ENCODE data around the gene CCNI2. TPM values are rescaled to one million over a fixed set of nuclear protein-coding genes. Genes with fewer than 3 reads are reported as not detected.

Gene CCNI2
- total and polyA plus RNA-seq, 2 donors (not counting 1 experiment from before 2014, with no cell fraction given), result not detected

DNA sequence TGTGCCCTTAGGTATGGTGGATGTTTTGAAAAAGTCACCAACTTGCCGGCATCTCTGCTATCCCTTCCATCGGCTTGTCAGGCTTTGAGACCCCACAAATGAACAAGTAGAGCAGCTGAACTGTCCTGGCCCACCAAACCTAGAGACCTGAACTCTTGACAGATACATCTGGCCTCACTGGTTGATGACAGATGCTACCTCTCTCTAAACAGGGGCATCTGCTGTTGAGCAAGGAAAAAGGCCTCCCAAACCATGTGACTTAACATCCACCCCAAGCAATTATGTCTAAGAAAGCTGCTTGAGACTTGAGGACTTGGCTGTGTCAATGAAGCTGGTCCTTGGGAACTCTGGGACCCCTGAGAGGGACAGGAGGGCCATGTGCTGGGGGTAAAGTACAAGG is 2.3 kb downstream of the CCNI2 start:
- Histone ChIP-seq H3K9me3 (ENCODE audit: control insufficient read depth, insufficient read depth, low read depth, low read length) (no peaks in the 10 kb centered on the region), H3K27ac (ENCODE audit: insufficient read depth, low read length) (no peak overlapping the region), H3K36me3 (ENCODE audit: control insufficient read depth, insufficient read depth, low read length) (no peaks in the 10 kb centered on the region), H4K20me1 (ENCODE audit: control insufficient read depth, extremely low read depth, insufficient read depth, low read length) (no peaks in the 10 kb centered on the region), H3K4me1 (ENCODE audit: control insufficient read depth, extremely low read depth, insufficient read depth, low read length) (peaks cover 7% of the 10 kb centered on the region), H3K27me3 (ENCODE audit: control insufficient read depth, insufficient read depth, low read length) (peaks cover 21% of the 10 kb centered on the region), H3K4me3 (replicated peaks in 1 of 4; ENCODE audit: control extremely low read depth in 1 of 4, insufficient read depth in 1 of 4, low read depth in 3 of 4, low read length in 4 of 4) (no peak overlapping the region), H3K4me2 (ENCODE audit: extremely low read depth, insufficient read depth, low read length) (no peak overlapping the region), H3K79me2 (ENCODE audit: control insufficient read depth, insufficient read depth, low read length) (no peaks in the 10 kb centered on the region), H2AFZ (ENCODE audit: low read length) (no peak overlapping the region), H3K9ac (ENCODE audit: insufficient read depth, low read length) (no peak overlapping the region)
- TF ChIP-seq, protein P1, sequence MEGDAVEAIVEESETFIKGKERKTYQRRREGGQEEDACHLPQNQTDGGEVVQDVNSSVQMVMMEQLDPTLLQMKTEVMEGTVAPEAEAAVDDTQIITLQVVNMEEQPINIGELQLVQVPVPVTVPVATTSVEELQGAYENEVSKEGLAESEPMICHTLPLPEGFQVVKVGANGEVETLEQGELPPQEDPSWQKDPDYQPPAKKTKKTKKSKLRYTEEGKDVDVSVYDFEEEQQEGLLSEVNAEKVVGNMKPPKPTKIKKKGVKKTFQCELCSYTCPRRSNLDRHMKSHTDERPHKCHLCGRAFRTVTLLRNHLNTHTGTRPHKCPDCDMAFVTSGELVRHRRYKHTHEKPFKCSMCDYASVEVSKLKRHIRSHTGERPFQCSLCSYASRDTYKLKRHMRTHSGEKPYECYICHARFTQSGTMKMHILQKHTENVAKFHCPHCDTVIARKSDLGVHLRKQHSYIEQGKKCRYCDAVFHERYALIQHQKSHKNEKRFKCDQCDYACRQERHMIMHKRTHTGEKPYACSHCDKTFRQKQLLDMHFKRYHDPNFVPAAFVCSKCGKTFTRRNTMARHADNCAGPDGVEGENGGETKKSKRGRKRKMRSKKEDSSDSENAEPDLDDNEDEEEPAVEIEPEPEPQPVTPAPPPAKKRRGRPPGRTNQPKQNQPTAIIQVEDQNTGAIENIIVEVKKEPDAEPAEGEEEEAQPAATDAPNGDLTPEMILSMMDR (conservative IDR thresholded peaks at IDR 0.05 in 1 of 2, IDR thresholded peaks at IDR 0.05 in 1 of 2; ENCODE audit: low read depth in 1 of 2, low read length in 2 of 2), result no peak
- no peak for TF ChIP-seq EZH2 (IDR thresholded peaks at IDR 0.05; ENCODE audit: low read length, missing control alignments)
- no peak for DNase-seq (ENCODE audit: low read depth in 2 of 2)

DNA sequence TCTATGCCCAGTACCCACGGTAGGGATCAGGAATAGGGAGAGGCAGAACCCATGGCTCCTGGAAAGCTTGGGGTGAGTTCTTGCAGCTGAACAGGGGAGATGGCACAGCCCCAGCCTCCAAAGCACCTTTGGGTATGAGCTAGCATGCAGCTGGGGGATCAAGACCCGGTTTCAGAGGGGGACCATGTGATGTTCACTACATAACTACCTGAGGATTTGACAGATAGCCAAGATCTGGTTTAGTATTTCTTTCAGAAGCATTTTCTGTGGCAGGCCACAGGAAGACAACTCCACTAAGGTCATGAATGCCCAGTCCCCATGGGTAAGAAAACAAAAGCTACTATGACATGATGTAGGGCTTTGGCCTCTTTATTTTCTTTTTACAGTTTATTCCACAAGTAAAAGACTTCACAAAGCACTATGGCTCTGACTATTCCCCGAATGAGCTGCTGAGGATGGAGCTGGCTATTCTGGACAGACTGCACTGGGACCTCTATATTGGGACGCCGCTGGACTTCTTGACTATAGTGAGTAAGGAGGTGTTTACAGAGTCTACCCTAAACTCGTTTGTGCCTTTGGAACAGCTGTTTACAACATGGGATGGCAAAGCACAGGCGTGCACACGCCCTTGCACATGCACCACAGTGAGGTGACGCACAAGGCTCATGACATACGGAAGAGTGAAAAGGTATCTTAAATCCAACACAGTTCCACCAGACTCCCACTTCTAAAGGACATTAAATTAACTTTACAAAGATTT is 3.4 kb downstream of the CCNI2 start:
- H4K20me1 ChIP-seq (ENCODE audit: control insufficient read depth, extremely low read depth, insufficient read depth, low read length), result no peaks in the 10 kb centered on the region
- TF ChIP-seq, protein P1 (conservative IDR thresholded peaks at IDR 0.05 in 1 of 2, IDR thresholded peaks at IDR 0.05 in 1 of 2; ENCODE audit: low read depth in 1 of 2, low read length in 2 of 2), result no peak
- TF ChIP-seq EZH2 (IDR thresholded peaks at IDR 0.05; ENCODE audit: low read length, missing control alignments), result no peak
- H3K9ac ChIP-seq (ENCODE audit: insufficient read depth, low read length), result no peak overlapping the region
- no peaks in the 10 kb centered on the region for H3K79me2 ChIP-seq (ENCODE audit: control insufficient read depth, insufficient read depth, low read length)
- peaks cover 21% of the 10 kb centered on the region for H3K27me3 ChIP-seq (ENCODE audit: control insufficient read depth, insufficient read depth, low read length)
- H3K9me3 ChIP-seq (ENCODE audit: control insufficient read depth, insufficient read depth, low read depth, low read length), result no peaks in the 10 kb centered on the region
- no peak for DNase-seq (ENCODE audit: low read depth in 2 of 2)
- H2AFZ ChIP-seq (ENCODE audit: low read length), result no peak overlapping the region
- no peaks in the 10 kb centered on the region for H3K36me3 ChIP-seq (ENCODE audit: control insufficient read depth, insufficient read depth, low read length)
- no peak overlapping the region for H3K4me2 ChIP-seq (ENCODE audit: extremely low read depth, insufficient read depth, low read length)
- peaks cover 7% of the 10 kb centered on the region for H3K4me1 ChIP-seq (ENCODE audit: control insufficient read depth, extremely low read depth, insufficient read depth, low read length)
- H3K4me3 ChIP-seq (replicated peaks in 1 of 4; ENCODE audit: control extremely low read depth in 1 of 4, insufficient read depth in 1 of 4, low read depth in 3 of 4, low read length in 4 of 4), result no peak overlapping the region
- H3K27ac ChIP-seq (ENCODE audit: insufficient read depth, low read length), result no peak overlapping the region

DNA sequence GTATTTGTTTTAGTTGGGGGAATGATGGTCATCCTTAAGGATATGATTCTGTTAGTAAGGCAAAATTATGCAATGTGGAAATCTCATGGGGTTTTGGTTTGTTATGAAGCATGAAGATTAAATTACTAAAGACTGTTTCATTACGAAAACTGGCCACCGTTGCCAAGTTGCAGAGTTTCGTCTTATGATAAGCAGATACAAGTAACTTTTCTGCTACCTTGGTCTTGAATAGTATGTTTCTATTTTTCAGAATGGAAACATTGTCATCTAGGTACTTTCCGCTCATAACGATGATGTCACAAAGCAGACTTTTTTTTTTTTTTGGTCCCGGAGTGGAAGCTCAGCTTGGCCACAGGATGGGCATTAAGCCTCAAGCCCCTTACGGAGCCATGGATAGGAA is 4.2 kb downstream of the CCNI2 start:
- Histone ChIP-seq H3K9ac (ENCODE audit: insufficient read depth, low read length) (no peak overlapping the region), H3K27ac (ENCODE audit: insufficient read depth, low read length) (no peak overlapping the region), H3K79me2 (ENCODE audit: control insufficient read depth, insufficient read depth, low read length) (no peaks in the 10 kb centered on the region), H3K4me1 (ENCODE audit: control insufficient read depth, extremely low read depth, insufficient read depth, low read length) (peaks cover 7% of the 10 kb centered on the region), H3K4me3 (replicated peaks in 1 of 4; ENCODE audit: control extremely low read depth in 1 of 4, insufficient read depth in 1 of 4, low read depth in 3 of 4, low read length in 4 of 4) (no peak overlapping the region), H3K9me3 (ENCODE audit: control insufficient read depth, insufficient read depth, low read depth, low read length) (no peaks in the 10 kb centered on the region), H3K4me2 (ENCODE audit: extremely low read depth, insufficient read depth, low read length) (peak overlapping the region; percentile 3), H4K20me1 (ENCODE audit: control insufficient read depth, extremely low read depth, insufficient read depth, low read length) (no peaks in the 10 kb centered on the region), H3K27me3 (ENCODE audit: control insufficient read depth, insufficient read depth, low read length) (peaks cover 20% of the 10 kb centered on the region), H2AFZ (ENCODE audit: low read length) (no peak overlapping the region), H3K36me3 (ENCODE audit: control insufficient read depth, insufficient read depth, low read length) (no peaks in the 10 kb centered on the region)
- no peak for TF ChIP-seq EZH2 (IDR thresholded peaks at IDR 0.05; ENCODE audit: low read length, missing control alignments)
- TF ChIP-seq, protein P1 (conservative IDR thresholded peaks at IDR 0.05 in 1 of 2, IDR thresholded peaks at IDR 0.05 in 1 of 2; ENCODE audit: low read depth in 1 of 2, low read length in 2 of 2), result no peak
- peak in 1 of 2 donors; percentile 77 for DNase-seq (ENCODE audit: low read depth in 2 of 2)
